HepG2 (cell line): ENCODE measurements around the gene TM4SF5. TPM values are rescaled to one million over a fixed set of nuclear protein-coding genes. Genes with fewer than 3 reads are reported as not detected.

Experiments
- CEBPB ChIP-seq: IDR thresholded peaks from 2 replicates; pipeline ENCODE4 v1.6.1; 2011; ENCODE audit warnings: low read depth, low read length, improper control_type of control experiment, borderline replicate concordance
- CREB1 ChIP-seq, 2 experiments: fragments of 450-650 bp in 1 of 2; IDR thresholded peaks; 2 replicates each; pipeline ENCODE4 v1.6.1; 2016 to 2017; ENCODE audit warnings: control low read depth in 1 of 2, mild to moderate bottlenecking in 1 of 2, missing compliant biosample characterization in 1 of 2, missing genetic modification characterization in 1 of 2
- DRAP1 ChIP-seq: IDR thresholded peaks from 2 replicates; pipeline ENCODE4 v1.6.1; 2016; ENCODE audit warnings: missing genetic modification reagents, missing compliant biosample characterization
- GABPB1 ChIP-seq: IDR thresholded peaks from 2 replicates; pipeline ENCODE4 v1.6.1; 2016; ENCODE audit warnings: mild to moderate bottlenecking, missing genetic modification reagents, moderate library complexity, missing compliant biosample characterization
- GRHL1 ChIP-seq: sonication (generic); formaldehyde crosslinking; conservative IDR thresholded peaks from 2 replicates; pipeline ENCODE4 v1.8.0; 2022; ENCODE audit warnings: missing genetic modification reagents
- HMGXB4 ChIP-seq, 2 experiments: sonication (generic) in 1 of 2; formaldehyde crosslinking in 1 of 2; IDR thresholded peaks; 2 replicates each; pipeline versions ENCODE4 v1.4.0 to v1.6.1; 2018 to 2020; ENCODE audit warnings: missing genetic modification reagents in 2 of 2, borderline replicate concordance in 1 of 2, low read depth in 1 of 2, mild to moderate bottlenecking in 1 of 2, missing biosample characterization in 1 of 2
- KDM3A ChIP-seq: IDR thresholded peaks from 2 replicates; pipeline ENCODE4 v1.6.1; 2018; ENCODE audit warnings: low read depth, missing compliant biosample characterization
- SMYD3 ChIP-seq: sonication (generic); formaldehyde crosslinking; IDR thresholded peaks from 2 replicates; pipeline ENCODE4 v1.8.1; 2023; ENCODE audit warnings: mild to moderate bottlenecking, missing genetic modification reagents
- SNAI1 ChIP-seq: sonication (generic); formaldehyde crosslinking; IDR thresholded peaks from 2 replicates; pipeline ENCODE4 v1.5.0; 2020; ENCODE audit warnings: mild to moderate bottlenecking, missing genetic modification reagents, borderline replicate concordance
- TFAP4 ChIP-seq: sonication (generic); IDR thresholded peaks from 2 replicates; pipeline ENCODE4 v1.6.1; 2016; ENCODE audit warnings: low read depth, borderline replicate concordance
- ZBTB2 ChIP-seq: sonication (generic); formaldehyde crosslinking; IDR thresholded peaks from 2 replicates; pipeline ENCODE4 v1.8.0; 2022; ENCODE audit warnings: low read depth, missing genetic modification reagents
- ZBTB8A ChIP-seq: sonication (generic); formaldehyde crosslinking; IDR thresholded peaks from 2 replicates; pipeline ENCODE4 v1.4.0; 2020; ENCODE audit warnings: mild to moderate bottlenecking, low read depth, missing genetic modification reagents, borderline replicate concordance
- ZGPAT ChIP-seq: IDR thresholded peaks from 2 replicates; pipeline ENCODE4 v1.6.1; 2016; ENCODE audit warnings: mild to moderate bottlenecking
- ZNF296 ChIP-seq: sonication (generic); formaldehyde crosslinking; conservative IDR thresholded peaks from 2 replicates; pipeline ENCODE4 v1.5.0; 2020; ENCODE audit warnings: mild to moderate bottlenecking, missing genetic modification reagents
- ZXDC ChIP-seq: sonication (generic); formaldehyde crosslinking; IDR thresholded peaks from 2 replicates; pipeline ENCODE4 v1.5.0; 2020; ENCODE audit warnings: mild to moderate bottlenecking, missing genetic modification reagents
- polyA plus RNA-seq, 8 experiments: library from polyadenylated mRNA; depleted of rRNA in 3 of 8; stranded (reverse) in 7 of 8; unstranded in 1 of 8; fragments of >200 nt; fragmentation: Illumina TruSeq in 4 of 8; extraction: Trizol in 4 of 8; gene quantifications; 2 replicates each; pipeline versions ENCODE4 v1.2.1 to v1.2.3, GENCODE V29; 2011 to 2016; ENCODE audit warnings: low read depth in 4 of 8, missing spikeins in 1 of 8, mixed read lengths in 1 of 8; ENCODE audit not compliant: insufficient read depth in 1 of 8
- total RNA-seq, 5 experiments: library from RNA; depleted of rRNA; stranded (reverse); fragments of >200 nt; fragmentation: Illumina TruSeq; extraction: Trizol; gene quantifications; 2 replicates each; pipeline ENCODE4 v1.2.3, GENCODE V29; 2016; ENCODE audit warnings: low read depth in 1 of 5

Gene TM4SF5
- total and polyA plus RNA-seq, 2 of the 13 experiments (the other 11 are each of a cell fraction or from before 2014, with no cell fraction given), result 30.1 to 126 TPM

- TF ChIP-seq ZBTB2 (CRISPR knock-in tag) (peak; percentile 71), SNAI1 (no peak), KDM3A (CRISPR knock-in tag) (0 out of 2 replicates have a peak, but pooled peaks have one; percentile 28), ZNF296 (CRISPR knock-in tag) (no peak), ZXDC (CRISPR knock-in tag) (0 out of 2 replicates have a peak, but pooled peaks have one; percentile 19), ZBTB8A (CRISPR knock-in tag) (0 out of 2 replicates have a peak, but pooled peaks have one; percentile 68), SMYD3 (CRISPR knock-in tag) (no peak), CEBPB (no peak), GABPB1 (peak; percentile 39), TFAP4 (peak; percentile 44; the same call in 1 of the 2 replicates), ZGPAT (CRISPR knock-in tag) (peak; percentile 76; the same call in 1 of the 2 replicates), CREB1 (IDR thresholded peaks at IDR 0.05) (peak; percentile 87), CREB1 (CRISPR knock-in tag; IDR thresholded peaks at IDR 0.05) (no peak), HMGXB4 (CRISPR knock-in tag; IDR thresholded peaks at IDR 0.05; ENCODE audit: borderline replicate concordance in 1 of 2, low read depth in 1 of 2) (peak in 1 of 2 experiments; percentile 85; a peak in 2 of 4 replicates), DRAP1 (no peak), GRHL1 (CRISPR knock-in tag) (no peak)
Observed at GRCh38 chr17:4739122-4740024, 32.3 kb upstream of the TM4SF5 start, which contains the start of the genes CXCL16 and ZMYND15 (continued).
